H7 (cell line): ENCODE results near the gene SLAMF8. TPM values are rescaled to one million over a fixed set of nuclear protein-coding genes. Genes with fewer than 3 reads are reported as not detected.
A peak's percentile ranks its signal among the peaks of the same experiment; 100 is the strongest.

Experiments
- DNase-seq: peaks from one replicate; pipeline ENCODE4 v3.0.0; 2012
- H3K27me3 ChIP-seq: 2 replicates; pipeline ENCODE4 v1.6.0; 2011; ENCODE audit warnings: mild to moderate bottlenecking, low read length; ENCODE audit not compliant: control insufficient read depth, insufficient read depth
- H3K36me3 ChIP-seq: replicated peaks from 2 replicates; pipeline ENCODE4 v1.5.1; 2011; ENCODE audit warnings: low read length; ENCODE audit not compliant: control insufficient read depth, insufficient read depth
- H3K4me3 ChIP-seq: 2 replicates; pipeline ENCODE4 v1.5.1; 2011; ENCODE audit warnings: low read depth, mild to moderate bottlenecking, control low read depth, low read length, moderate library complexity; ENCODE audit not compliant: insufficient read depth
- total RNA-seq: library from RNA; depleted of rRNA; stranded (reverse); fragments of >200 nt; shearing (Covaris generic); gene quantifications from 2 replicates; pipeline ENCODE4 v1.2.3, GENCODE V29; 2014

The SLAMF8 gene
- total RNA-seq, 1 experiment from 2014 or later: not detected

GRCh38 chr1:159848326-159848725 lies 21.7 kb downstream of the SLAMF8 start:
- Histone ChIP-seq H3K36me3 (no peaks in the 10 kb centered on the region), H3K27me3 (peaks cover 1% of the 10 kb centered on the region; the same call in 1 of the 2 replicates), H3K4me3 (no peak overlapping the region)
- DNase-seq: no peak

GRCh38 chr1:159849626-159850366 lies 23.1 kb downstream of the SLAMF8 start:
- Histone ChIP-seq H3K27me3 (peaks cover 12% of the 10 kb centered on the region), H3K4me3 (no peak overlapping the region), H3K36me3 (no peaks in the 10 kb centered on the region)
- DNase-seq: no peak

GRCh38 chr1:159851407-159851806 lies 24.7 kb downstream of the SLAMF8 start:
- no peak overlapping the region for H3K4me3 ChIP-seq
- no peaks in the 10 kb centered on the region for H3K36me3 ChIP-seq
- H3K27me3 ChIP-seq: peaks cover 23% of the 10 kb centered on the region
- DNase-seq: no peak

- Histone ChIP-seq H3K36me3 (no peaks in the 10 kb centered on the region), H3K27me3 (peaks cover 23% of the 10 kb centered on the region), H3K4me3 (peak overlapping the region; percentile 60)
- no peak for DNase-seq
Measured at GRCh38 chr1:159853417-159854115, 26.9 kb downstream of the SLAMF8 start.

- Histone ChIP-seq H3K27me3 (peaks cover 23% of the 10 kb centered on the region), H3K36me3 (no peaks in the 10 kb centered on the region), H3K4me3 (peak overlapping the region; percentile 60)
- peak; percentile 88 for DNase-seq
Measured at GRCh38 chr1:159854116-159854692, 27.5 kb downstream of the SLAMF8 start.

- H3K27me3 ChIP-seq: peaks cover 23% of the 10 kb centered on the region
- H3K4me3 ChIP-seq: peak overlapping the region; percentile 60
- peak; percentile 89 for DNase-seq
Measured at GRCh38 chr1:159854693-159855192, 28.1 kb downstream of the SLAMF8 start.

GRCh38 chr1:159855709-159856108 lies 29.0 kb downstream of the SLAMF8 start:
- peaks cover 25% of the 10 kb centered on the region for H3K27me3 ChIP-seq

More at GRCh38 chr1:159854693-159855192, 28.1 kb downstream of the SLAMF8 start:
- no peaks in the 10 kb centered on the region for H3K36me3 ChIP-seq

GRCh38 chr1:159856576-159856975 lies 29.9 kb downstream of the SLAMF8 start:
- no peak for DNase-seq
- peaks cover 26% of the 10 kb centered on the region for H3K27me3 ChIP-seq

More at GRCh38 chr1:159855709-159856108, 29.0 kb downstream of the SLAMF8 start:
- DNase-seq: no peak
- H3K4me3 ChIP-seq: no peak overlapping the region
- H3K36me3 ChIP-seq: no peaks in the 10 kb centered on the region

GRCh38 chr1:159857889-159858288 lies 31.2 kb downstream of the SLAMF8 start:
- no peaks in the 10 kb centered on the region for H3K36me3 ChIP-seq
- H3K27me3 ChIP-seq: peaks cover 26% of the 10 kb centered on the region
- no peak overlapping the region for H3K4me3 ChIP-seq
- DNase-seq: no peak

More at GRCh38 chr1:159856576-159856975, 29.9 kb downstream of the SLAMF8 start:
- Histone ChIP-seq H3K36me3 (no peaks in the 10 kb centered on the region), H3K4me3 (no peak overlapping the region)

GRCh38 chr1:159859767-159860322 lies 33.2 kb downstream of the SLAMF8 start:
- H3K4me3 ChIP-seq: no peak overlapping the region

GRCh38 chr1:159860456-159860855 lies 33.8 kb downstream of the SLAMF8 start:
- Histone ChIP-seq H3K27me3 (peaks cover 8% of the 10 kb centered on the region), H3K4me3 (no peak overlapping the region), H3K36me3 (no peaks in the 10 kb centered on the region)
- no peak for DNase-seq

More at GRCh38 chr1:159859767-159860322, 33.2 kb downstream of the SLAMF8 start:
- DNase-seq: no peak
- no peaks in the 10 kb centered on the region for H3K36me3 ChIP-seq
- H3K27me3 ChIP-seq: peaks cover 14% of the 10 kb centered on the region

GRCh38 chr1:159861218-159861617 lies 34.5 kb downstream of the SLAMF8 start:
- H3K4me3 ChIP-seq: no peak overlapping the region
- no peak for DNase-seq
- H3K27me3 ChIP-seq: peaks cover 3% of the 10 kb centered on the region
- no peaks in the 10 kb centered on the region for H3K36me3 ChIP-seq

- no peaks in the 10 kb centered on the region for H3K36me3 ChIP-seq
- no peak for DNase-seq
- no peak overlapping the region for H3K4me3 ChIP-seq
- H3K27me3 ChIP-seq: peaks cover 3% of the 10 kb centered on the region; the same call in 1 of the 2 replicates
Measured at GRCh38 chr1:159862031-159862430, 35.4 kb downstream of the SLAMF8 start.

GRCh38 chr1:159862557-159862956 lies 35.9 kb downstream of the SLAMF8 start, which contains the start of gene VSIG8:
Gene VSIG8 (minus strand): TSS chr1:159862657. CDS start chr1:159862521, 136 bp downstream.
- Histone ChIP-seq H3K36me3 (no peaks in the 10 kb centered on the region), H3K4me3 (no peak within 1 kb of the TSS), H3K27me3 (peaks cover 3% of the 10 kb centered on the region; the same call in 1 of the 2 replicates)
- DNase-seq: no peak
